ENCODE results near the gene RTKN2. TPM values are rescaled to one million over a fixed set of nuclear protein-coding genes. Genes with fewer than 3 reads are reported as not detected.

Gene RTKN2
- total and polyA plus RNA-seq, 9 of the 15 experiments (the other 6 are each of a cell fraction or from before 2014, with no cell fraction given), result 0.03 to 0.11 (median 0.05) TPM; not detected in 2

DNA sequence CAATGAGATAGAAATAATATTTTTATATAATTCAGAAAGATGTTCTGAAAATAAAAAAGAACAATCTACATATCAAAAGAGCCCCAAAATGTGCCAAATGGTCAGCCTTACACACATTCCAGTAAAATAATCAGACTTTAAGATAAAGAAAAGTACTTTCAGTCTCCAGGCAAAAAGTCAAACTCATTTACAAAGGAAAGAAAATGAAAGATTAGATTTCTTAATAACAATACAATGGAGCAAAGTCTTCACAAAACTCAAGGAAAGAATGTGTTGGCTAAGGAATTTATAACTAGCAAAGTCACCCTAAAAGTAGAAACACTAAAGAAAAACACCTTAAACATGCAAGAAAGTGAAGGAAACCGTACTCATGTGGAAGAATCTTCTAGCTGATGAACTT, 16.6 kb downstream of the RTKN2 start (continued):
- TF ChIP-seq, protein P1, sequence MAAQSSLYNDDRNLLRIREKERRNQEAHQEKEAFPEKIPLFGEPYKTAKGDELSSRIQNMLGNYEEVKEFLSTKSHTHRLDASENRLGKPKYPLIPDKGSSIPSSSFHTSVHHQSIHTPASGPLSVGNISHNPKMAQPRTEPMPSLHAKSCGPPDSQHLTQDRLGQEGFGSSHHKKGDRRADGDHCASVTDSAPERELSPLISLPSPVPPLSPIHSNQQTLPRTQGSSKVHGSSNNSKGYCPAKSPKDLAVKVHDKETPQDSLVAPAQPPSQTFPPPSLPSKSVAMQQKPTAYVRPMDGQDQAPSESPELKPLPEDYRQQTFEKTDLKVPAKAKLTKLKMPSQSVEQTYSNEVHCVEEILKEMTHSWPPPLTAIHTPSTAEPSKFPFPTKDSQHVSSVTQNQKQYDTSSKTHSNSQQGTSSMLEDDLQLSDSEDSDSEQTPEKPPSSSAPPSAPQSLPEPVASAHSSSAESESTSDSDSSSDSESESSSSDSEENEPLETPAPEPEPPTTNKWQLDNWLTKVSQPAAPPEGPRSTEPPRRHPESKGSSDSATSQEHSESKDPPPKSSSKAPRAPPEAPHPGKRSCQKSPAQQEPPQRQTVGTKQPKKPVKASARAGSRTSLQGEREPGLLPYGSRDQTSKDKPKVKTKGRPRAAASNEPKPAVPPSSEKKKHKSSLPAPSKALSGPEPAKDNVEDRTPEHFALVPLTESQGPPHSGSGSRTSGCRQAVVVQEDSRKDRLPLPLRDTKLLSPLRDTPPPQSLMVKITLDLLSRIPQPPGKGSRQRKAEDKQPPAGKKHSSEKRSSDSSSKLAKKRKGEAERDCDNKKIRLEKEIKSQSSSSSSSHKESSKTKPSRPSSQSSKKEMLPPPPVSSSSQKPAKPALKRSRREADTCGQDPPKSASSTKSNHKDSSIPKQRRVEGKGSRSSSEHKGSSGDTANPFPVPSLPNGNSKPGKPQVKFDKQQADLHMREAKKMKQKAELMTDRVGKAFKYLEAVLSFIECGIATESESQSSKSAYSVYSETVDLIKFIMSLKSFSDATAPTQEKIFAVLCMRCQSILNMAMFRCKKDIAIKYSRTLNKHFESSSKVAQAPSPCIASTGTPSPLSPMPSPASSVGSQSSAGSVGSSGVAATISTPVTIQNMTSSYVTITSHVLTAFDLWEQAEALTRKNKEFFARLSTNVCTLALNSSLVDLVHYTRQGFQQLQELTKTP (IDR thresholded peaks at IDR 0.05; ENCODE audit: low read depth in 1 of 2, partially characterized antibody in 2 of 2), result no peak
- TF ChIP-seq ETS2 (tag; IDR thresholded peaks at IDR 0.05; ENCODE audit: borderline replicate concordance, poor library complexity, severe bottlenecking) (no peak), CHD7 (IDR thresholded peaks at IDR 0.05; ENCODE audit: low read depth, low read length) (no peak)

All from K562 (cell line).